Measurements from ENCODE around the gene PCDHGA10. TPM values are rescaled to one million over a fixed set of nuclear protein-coding genes. Genes with fewer than 3 reads are reported as not detected.
A peak's percentile ranks its signal among the peaks of the same experiment; 100 is the strongest.
"Not testable (repeated sequence)": the region's sequence is repeated elsewhere in the genome, so short reads cannot be mapped to it uniquely, and the experiment has no call there.

PCDHGA10 gene
- total RNA-seq, 1 donor from 2014 or later, result 5.5 TPM

DNA sequence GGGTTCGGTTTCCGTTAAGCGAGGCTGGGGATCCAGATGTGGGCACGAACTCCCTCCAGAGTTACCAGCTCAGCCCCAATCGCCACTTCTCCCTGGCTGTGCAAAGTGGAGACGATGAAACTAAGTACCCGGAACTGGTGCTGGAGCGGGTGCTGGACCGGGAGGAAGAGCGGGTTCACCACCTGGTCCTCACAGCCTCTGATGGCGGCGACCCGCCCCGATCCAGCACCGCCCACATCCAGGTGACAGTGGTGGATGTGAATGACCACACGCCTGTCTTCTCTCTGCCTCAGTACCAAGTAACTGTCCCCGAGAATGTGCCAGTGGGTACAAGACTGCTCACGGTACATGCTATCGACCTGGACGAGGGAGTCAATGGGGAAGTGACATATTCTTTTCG, 29.4 kb upstream of the PCDHGA10 start:
- Histone ChIP-seq H3K27me3 (ENCODE audit: control insufficient read depth, insufficient read depth, low read length) (peaks cover 9% of the 10 kb centered on the region), H3K4me3 (ENCODE audit: low read depth, low read length) (no peak overlapping the region), H3K36me3 (ENCODE audit: control insufficient read depth, insufficient read depth, low read length) (no peaks in the 10 kb centered on the region)
- TF ChIP-seq, protein P1, sequence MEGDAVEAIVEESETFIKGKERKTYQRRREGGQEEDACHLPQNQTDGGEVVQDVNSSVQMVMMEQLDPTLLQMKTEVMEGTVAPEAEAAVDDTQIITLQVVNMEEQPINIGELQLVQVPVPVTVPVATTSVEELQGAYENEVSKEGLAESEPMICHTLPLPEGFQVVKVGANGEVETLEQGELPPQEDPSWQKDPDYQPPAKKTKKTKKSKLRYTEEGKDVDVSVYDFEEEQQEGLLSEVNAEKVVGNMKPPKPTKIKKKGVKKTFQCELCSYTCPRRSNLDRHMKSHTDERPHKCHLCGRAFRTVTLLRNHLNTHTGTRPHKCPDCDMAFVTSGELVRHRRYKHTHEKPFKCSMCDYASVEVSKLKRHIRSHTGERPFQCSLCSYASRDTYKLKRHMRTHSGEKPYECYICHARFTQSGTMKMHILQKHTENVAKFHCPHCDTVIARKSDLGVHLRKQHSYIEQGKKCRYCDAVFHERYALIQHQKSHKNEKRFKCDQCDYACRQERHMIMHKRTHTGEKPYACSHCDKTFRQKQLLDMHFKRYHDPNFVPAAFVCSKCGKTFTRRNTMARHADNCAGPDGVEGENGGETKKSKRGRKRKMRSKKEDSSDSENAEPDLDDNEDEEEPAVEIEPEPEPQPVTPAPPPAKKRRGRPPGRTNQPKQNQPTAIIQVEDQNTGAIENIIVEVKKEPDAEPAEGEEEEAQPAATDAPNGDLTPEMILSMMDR (IDR thresholded peaks at IDR 0.05; ENCODE audit: insufficient read depth, low read length, poor library complexity, severe bottlenecking), result no peak
- DNase-seq (ENCODE audit: low read depth), result no peak

DNA sequence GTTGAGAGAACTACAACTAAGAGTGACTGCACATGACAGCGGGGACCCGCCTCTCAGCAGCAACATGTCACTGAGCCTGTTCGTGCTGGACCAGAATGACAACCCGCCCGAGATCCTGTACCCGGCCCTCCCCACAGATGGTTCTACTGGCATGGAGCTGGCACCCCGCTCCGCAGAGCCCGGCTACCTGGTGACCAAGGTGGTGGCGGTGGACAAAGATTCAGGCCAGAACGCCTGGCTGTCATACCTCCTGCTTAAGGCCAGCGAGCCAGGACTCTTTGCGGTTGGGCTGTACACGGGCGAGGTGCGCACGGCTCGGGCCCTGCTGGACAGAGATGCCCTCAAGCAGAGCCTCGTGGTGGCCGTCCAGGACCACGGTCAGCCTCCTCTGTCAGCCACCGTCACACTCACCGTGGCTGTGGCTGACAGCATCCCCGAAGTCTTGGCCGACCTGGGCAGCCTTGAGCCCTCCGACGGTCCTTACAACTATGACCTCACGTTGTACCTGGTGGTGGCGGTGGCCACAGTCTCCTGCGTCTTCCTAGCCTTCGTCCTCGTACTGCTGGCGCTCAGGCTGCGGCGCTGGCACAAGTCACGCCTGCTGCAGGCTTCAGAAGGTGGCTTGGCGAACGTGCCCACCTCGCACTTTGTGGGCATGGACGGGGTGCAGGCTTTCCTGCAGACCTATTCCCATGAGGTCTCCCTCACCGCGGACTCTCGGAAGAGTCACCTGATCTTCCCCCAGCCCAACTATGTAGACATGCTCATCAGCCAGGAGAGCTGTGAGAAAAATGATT, 28.1 kb upstream of the PCDHGA10 start:
- no peak for DNase-seq (ENCODE audit: low read depth)
- H3K4me3 ChIP-seq (ENCODE audit: low read depth, low read length), result no peak overlapping the region
- no peaks in the 10 kb centered on the region for H3K36me3 ChIP-seq (ENCODE audit: control insufficient read depth, insufficient read depth, low read length)
- peaks cover 16% of the 10 kb centered on the region for H3K27me3 ChIP-seq (ENCODE audit: control insufficient read depth, insufficient read depth, low read length)
- TF ChIP-seq, protein P1 (IDR thresholded peaks at IDR 0.05; ENCODE audit: insufficient read depth, low read length, poor library complexity, severe bottlenecking), result no peak

DNA sequence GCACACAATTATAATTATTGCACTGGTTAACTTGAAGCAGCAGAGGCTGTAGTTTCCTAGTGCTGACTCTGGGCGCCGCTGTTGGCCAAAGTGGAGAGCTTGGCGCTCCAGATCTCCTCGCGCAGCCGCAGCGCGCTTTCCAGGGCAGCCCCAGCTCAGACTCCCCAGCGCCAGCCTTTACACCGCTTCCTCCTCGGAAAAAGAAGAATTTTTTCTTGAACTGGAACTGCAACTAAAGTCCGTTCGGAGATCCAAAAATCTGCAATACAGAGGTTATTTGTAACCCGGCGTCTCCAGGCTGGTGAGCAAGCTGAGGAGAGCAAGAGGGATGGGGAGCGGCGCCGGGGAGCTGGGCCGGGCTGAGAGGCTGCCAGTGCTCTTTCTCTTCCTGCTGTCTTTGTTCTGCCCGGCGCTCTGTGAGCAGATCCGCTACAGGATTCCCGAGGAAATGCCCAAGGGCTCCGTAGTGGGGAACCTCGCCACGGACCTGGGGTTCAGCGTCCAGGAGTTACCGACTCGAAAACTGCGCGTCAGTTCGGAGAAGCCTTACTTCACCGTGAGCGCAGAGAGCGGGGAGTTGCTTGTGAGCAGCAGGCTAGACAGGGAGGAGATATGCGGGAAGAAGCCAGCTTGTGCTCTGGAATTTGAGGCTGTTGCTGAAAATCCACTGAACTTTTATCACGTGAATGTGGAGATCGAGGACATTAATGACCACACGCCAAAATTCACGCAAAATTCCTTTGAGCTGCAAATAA, 25.1 kb upstream of the PCDHGA10 start, which contains the start of gene PCDHGB4:
TSS of gene PCDHGB4 (plus strand) at position 142 of the 755 bp plus-strand sequence. CDS start at position 329, 187 bp downstream.
- peaks cover 15% of the 10 kb centered on the region for H3K27me3 ChIP-seq (ENCODE audit: control insufficient read depth, insufficient read depth, low read length)
- H3K4me3 ChIP-seq (ENCODE audit: low read depth, low read length), result peak within 1 kb of the TSS; percentile 21
- DNase-seq (ENCODE audit: low read depth); H3K36me3 ChIP-seq (ENCODE audit: control insufficient read depth, insufficient read depth, low read length): not testable (repeated sequence)
- TF ChIP-seq, protein P1 (IDR thresholded peaks at IDR 0.05; ENCODE audit: insufficient read depth, low read length, poor library complexity, severe bottlenecking), result peak; percentile 40

DNA sequence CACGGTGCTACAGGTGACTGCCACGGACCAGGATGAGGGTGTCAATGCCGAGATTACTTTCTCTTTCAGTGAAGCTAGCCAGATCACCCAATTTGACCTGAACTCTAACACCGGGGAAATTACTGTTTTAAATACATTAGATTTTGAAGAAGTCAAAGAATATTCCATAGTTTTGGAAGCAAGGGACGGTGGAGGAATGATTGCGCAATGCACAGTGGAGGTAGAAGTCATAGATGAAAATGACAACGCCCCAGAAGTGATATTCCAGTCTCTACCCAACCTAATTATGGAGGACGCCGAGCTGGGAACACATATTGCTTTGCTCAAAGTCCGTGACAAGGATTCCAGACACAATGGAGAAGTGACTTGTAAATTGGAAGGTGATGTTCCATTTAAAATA, 24.1 kb upstream of the PCDHGA10 start:
- Histone ChIP-seq H3K4me3 (ENCODE audit: low read depth, low read length) (no peak overlapping the region), H3K36me3 (ENCODE audit: control insufficient read depth, insufficient read depth, low read length) (no peaks in the 10 kb centered on the region), H3K27me3 (ENCODE audit: control insufficient read depth, insufficient read depth, low read length) (peaks cover 15% of the 10 kb centered on the region)
- TF ChIP-seq, protein P1 (IDR thresholded peaks at IDR 0.05; ENCODE audit: insufficient read depth, low read length, poor library complexity, severe bottlenecking), result no peak
- DNase-seq (ENCODE audit: low read depth), result no peak

DNA sequence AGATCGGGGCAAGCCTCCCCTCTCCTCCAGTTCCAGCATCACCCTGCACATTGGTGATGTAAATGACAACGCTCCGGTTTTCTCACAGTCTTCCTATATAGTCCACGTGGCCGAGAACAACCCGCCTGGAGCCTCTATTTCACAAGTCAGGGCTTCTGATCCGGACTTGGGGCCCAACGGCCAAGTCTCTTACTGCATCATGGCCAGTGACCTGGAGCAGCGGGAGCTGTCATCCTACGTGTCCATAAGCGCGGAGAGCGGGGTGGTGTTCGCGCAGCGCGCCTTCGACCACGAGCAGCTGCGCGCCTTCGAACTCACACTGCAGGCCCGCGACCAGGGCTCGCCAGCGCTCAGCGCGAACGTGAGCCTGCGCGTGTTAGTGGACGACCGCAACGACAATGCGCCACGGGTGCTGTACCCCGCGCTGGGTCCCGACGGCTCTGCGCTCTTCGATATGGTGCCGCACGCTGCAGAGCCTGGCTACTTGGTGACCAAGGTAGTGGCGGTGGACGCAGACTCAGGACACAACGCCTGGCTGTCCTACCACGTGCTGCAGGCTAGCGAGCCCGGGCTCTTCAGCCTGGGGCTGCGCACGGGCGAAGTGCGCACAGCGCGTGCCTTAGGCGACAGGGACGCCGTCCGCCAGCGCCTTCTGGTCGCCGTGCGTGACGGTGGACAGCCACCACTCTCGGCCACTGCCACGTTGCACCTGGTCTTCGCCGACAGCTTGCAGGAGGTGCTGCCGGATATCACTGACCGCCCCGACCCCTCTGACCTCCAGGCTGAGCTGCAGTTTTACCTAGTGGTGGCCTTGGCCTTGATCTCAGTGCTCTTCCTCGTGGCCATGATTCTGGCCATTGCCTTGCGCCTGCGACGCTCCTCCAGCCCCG, 23.4 kb upstream of the PCDHGA10 start:
- H3K27me3 ChIP-seq (ENCODE audit: control insufficient read depth, insufficient read depth, low read length), result peaks cover 15% of the 10 kb centered on the region
- no peak for DNase-seq (ENCODE audit: low read depth)
- H3K36me3 ChIP-seq (ENCODE audit: control insufficient read depth, insufficient read depth, low read length), result no peaks in the 10 kb centered on the region
- TF ChIP-seq, protein P1 (IDR thresholded peaks at IDR 0.05; ENCODE audit: insufficient read depth, low read length, poor library complexity, severe bottlenecking), result no peak
- no peak overlapping the region for H3K4me3 ChIP-seq (ENCODE audit: low read depth, low read length)

Measured in kidney epithelial cell (primary cell).